Kasumi-1 (cell line): ENCODE results near the gene DNM3.
A peak's percentile ranks its signal among the peaks of the same experiment; 100 is the strongest.

Source experiments
- DNase-seq, 2 experiments: peaks; one replicate each; lab custom pipeline; 2025; lab: John Stamatoyannopoulos, UW

The DNM3 gene

GRCh38 chr1:171973421-171973820 lies 132.1 kb downstream of the DNM3 start:
- no peak for DNase-seq

GRCh38 chr1:171981303-171981702 lies 140.0 kb downstream of the DNM3 start:
- DNase-seq = no peak

GRCh38 chr1:171983584-171983983 lies 142.3 kb downstream of the DNM3 start:
- DNase-seq = peak; percentile 34 to 62

- no peak for DNase-seq
These were observed 143.0 kb downstream of the DNM3 start for GRCh38 chr1:171984262-171984661.

- DNase-seq = peak; percentile 33 to 47
These were observed 143.7 kb downstream of the DNM3 start for GRCh38 chr1:171984850-171985485.

- peak; percentile 26 to 43 for DNase-seq
These were observed 144.3 kb downstream of the DNM3 start for GRCh38 chr1:171985639-171986038.

GRCh38 chr1:171988243-171988885 lies 147.1 kb downstream of the DNM3 start:
- no peak for DNase-seq

- no peak for DNase-seq
These were observed 149.1 kb downstream of the DNM3 start for GRCh38 chr1:171990371-171990770.

- no peak for DNase-seq
These were observed 153.0 kb downstream of the DNM3 start for GRCh38 chr1:171994293-171994692.

- no peak for DNase-seq
These were observed 154.3 kb downstream of the DNM3 start for GRCh38 chr1:171995573-171995972.

- no peak for DNase-seq
These were observed 156.6 kb downstream of the DNM3 start for GRCh38 chr1:171997936-171998335.

GRCh38 chr1:171998711-171999110 lies 157.4 kb downstream of the DNM3 start:
- no peak for DNase-seq

- DNase-seq = no peak
These were observed 158.5 kb downstream of the DNM3 start for GRCh38 chr1:171999756-172000155.

GRCh38 chr1:172001288-172001687 lies 160.0 kb downstream of the DNM3 start:
- DNase-seq = no peak

GRCh38 chr1:172002725-172003345 lies 161.5 kb downstream of the DNM3 start:
- peak; percentile 67 to 76 for DNase-seq

GRCh38 chr1:172003766-172004530 lies 162.7 kb downstream of the DNM3 start:
- DNase-seq = no peak

GRCh38 chr1:172004671-172005070 lies 163.4 kb downstream of the DNM3 start:
- no peak for DNase-seq

GRCh38 chr1:172005856-172006255 lies 164.6 kb downstream of the DNM3 start:
- no peak for DNase-seq

- no peak for DNase-seq
These were observed 165.4 kb downstream of the DNM3 start for GRCh38 chr1:172006660-172007059.

GRCh38 chr1:172018727-172019311 lies 177.5 kb downstream of the DNM3 start:
- DNase-seq = no peak

GRCh38 chr1:172019976-172020375 lies 178.7 kb downstream of the DNM3 start:
- DNase-seq = no peak

GRCh38 chr1:172024516-172024915 lies 183.2 kb downstream of the DNM3 start:
- DNase-seq = no peak
